ENCODE data around the gene TGFBR2.

- TF ChIP-seq, protein P1, sequence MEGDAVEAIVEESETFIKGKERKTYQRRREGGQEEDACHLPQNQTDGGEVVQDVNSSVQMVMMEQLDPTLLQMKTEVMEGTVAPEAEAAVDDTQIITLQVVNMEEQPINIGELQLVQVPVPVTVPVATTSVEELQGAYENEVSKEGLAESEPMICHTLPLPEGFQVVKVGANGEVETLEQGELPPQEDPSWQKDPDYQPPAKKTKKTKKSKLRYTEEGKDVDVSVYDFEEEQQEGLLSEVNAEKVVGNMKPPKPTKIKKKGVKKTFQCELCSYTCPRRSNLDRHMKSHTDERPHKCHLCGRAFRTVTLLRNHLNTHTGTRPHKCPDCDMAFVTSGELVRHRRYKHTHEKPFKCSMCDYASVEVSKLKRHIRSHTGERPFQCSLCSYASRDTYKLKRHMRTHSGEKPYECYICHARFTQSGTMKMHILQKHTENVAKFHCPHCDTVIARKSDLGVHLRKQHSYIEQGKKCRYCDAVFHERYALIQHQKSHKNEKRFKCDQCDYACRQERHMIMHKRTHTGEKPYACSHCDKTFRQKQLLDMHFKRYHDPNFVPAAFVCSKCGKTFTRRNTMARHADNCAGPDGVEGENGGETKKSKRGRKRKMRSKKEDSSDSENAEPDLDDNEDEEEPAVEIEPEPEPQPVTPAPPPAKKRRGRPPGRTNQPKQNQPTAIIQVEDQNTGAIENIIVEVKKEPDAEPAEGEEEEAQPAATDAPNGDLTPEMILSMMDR (IDR thresholded peaks at IDR 0.05; ENCODE audit: poor library complexity): no peak
- TF ChIP-seq EZH2 (IDR thresholded peaks at IDR 0.05; ENCODE audit: borderline replicate concordance) (no peak), EZH2phosphoT487 (IDR thresholded peaks at IDR 0.05; ENCODE audit: low read depth, severe bottlenecking, unreplicated experiment) (no peak)
Observed at GRCh38 chr3:30675006-30675405, 68.6 kb downstream of the TGFBR2 start.
